ENCODE measurements around the gene FBXO31.

DNA sequence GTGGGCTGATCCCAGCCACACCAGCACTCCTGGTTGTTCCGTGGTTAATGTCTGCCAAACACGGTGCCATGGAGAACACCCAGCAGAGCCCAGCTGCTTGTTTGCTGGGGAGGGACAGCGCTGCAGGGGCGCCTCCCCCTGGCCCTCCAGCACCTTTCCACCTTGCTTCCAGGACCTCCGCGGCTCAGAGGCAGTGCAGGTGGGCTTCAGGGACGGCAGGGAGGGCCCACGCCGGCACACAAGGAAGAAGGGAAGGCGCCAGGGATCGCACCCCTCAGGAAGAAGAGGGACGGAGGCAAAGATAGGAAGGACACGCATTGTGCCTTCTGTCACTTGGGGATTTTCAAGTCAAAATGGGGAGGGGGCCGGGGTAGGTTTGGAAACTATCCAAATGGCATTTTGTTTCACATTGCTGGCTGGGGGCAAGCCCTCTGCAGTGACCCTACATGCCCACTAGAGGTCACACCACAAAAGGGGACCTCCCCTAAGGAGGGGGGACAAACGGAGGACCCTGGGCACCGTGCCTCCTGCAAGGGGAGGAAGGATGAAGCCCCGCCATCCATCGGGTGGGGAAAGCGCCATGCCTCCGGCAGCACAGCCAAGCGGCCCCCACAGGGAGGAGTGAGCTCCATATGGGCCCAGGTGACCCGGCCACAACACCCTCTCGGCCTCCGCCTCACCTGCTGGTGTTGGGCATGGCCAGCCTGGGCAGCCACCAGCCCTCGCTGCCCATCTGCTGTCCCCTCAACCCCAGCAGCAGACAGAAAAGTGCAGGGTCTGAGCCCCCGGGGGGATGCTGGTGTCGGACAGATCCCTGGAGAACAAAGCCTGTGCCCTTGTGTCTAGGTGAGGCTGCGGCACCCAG lies 58.9 kb downstream of the FBXO31 start:
- TF ChIP-seq, protein P1, sequence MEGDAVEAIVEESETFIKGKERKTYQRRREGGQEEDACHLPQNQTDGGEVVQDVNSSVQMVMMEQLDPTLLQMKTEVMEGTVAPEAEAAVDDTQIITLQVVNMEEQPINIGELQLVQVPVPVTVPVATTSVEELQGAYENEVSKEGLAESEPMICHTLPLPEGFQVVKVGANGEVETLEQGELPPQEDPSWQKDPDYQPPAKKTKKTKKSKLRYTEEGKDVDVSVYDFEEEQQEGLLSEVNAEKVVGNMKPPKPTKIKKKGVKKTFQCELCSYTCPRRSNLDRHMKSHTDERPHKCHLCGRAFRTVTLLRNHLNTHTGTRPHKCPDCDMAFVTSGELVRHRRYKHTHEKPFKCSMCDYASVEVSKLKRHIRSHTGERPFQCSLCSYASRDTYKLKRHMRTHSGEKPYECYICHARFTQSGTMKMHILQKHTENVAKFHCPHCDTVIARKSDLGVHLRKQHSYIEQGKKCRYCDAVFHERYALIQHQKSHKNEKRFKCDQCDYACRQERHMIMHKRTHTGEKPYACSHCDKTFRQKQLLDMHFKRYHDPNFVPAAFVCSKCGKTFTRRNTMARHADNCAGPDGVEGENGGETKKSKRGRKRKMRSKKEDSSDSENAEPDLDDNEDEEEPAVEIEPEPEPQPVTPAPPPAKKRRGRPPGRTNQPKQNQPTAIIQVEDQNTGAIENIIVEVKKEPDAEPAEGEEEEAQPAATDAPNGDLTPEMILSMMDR (conservative IDR thresholded peaks at IDR 0.05): peak; percentile 86
- TF ChIP-seq EZH2 (IDR thresholded peaks at IDR 0.05; ENCODE audit: low read depth): no peak

Measured in PC-9 (cell line).